WTC11 (cell line): Measurements from ENCODE around the gene TNP1. TPM values are rescaled to one million over a fixed set of nuclear protein-coding genes. Genes with fewer than 3 reads are reported as not detected.
A peak's percentile ranks its signal among the peaks of the same experiment; 100 is the strongest.

Experiments
- ATAC-seq: fragments of 200-7000 bp; cut with Tn5 transposase; 2 replicates; pipeline ENCODE4 v1.10.0; 2021; ENCODE audit warnings: mild to moderate bottlenecking, moderate library complexity
- CTCF ChIA-PET: fragments of 300-600 bp; sonication (Branson Sonifier 250); formaldehyde crosslinking; loops from one replicate; lab custom pipeline; 2021; ENCODE audit warnings: antibody characterized with exemption; lab: Charles Lee
- POLR2A ChIA-PET: fragments of 350-600 bp; sonication (Branson Sonifier 250); formaldehyde crosslinking; loops from one replicate; lab custom pipeline; 2021; ENCODE audit warnings: antibody characterized with exemption; lab: Charles Lee
- DNase-seq: peaks from one replicate; pipeline ENCODE4 v3.0.0; 2021; ENCODE audit warnings: low spot score
- H3K27ac Mint-ChIP-seq: 2 replicates; pipeline ENCODE4 v1.8.0; 2021; ENCODE audit warnings: mixed read lengths
- H3K27me3 Mint-ChIP-seq: 2 replicates; pipeline ENCODE4 v1.8.0; 2021; ENCODE audit warnings: low read depth, mild to moderate bottlenecking, moderate library complexity, mixed read lengths
- H3K36me3 Mint-ChIP-seq: 2 replicates; pipeline ENCODE4 v1.8.0; 2021; ENCODE audit warnings: mixed read lengths
- H3K4me1 Mint-ChIP-seq: 2 replicates; pipeline ENCODE4 v1.8.0; 2022; ENCODE audit warnings: mixed read lengths
- H3K4me3 Mint-ChIP-seq: 2 replicates; pipeline ENCODE4 v1.8.0; 2021; ENCODE audit warnings: mild to moderate bottlenecking, moderate library complexity, mixed read lengths
- H3K9me3 Mint-ChIP-seq: 2 replicates; pipeline ENCODE4 v1.8.0; 2021; ENCODE audit warnings: mixed read lengths
- CBFB ChIP-seq: sonication (generic); formaldehyde crosslinking; IDR thresholded peaks from 2 replicates; pipeline ENCODE4 v1.8.1; 2022; ENCODE audit warnings: mild to moderate bottlenecking, low read depth, missing genetic modification reagents
- CREB1 ChIP-seq: sonication (generic); formaldehyde crosslinking; IDR thresholded peaks from 2 replicates; pipeline ENCODE4 v1.8.0; 2023; ENCODE audit warnings: mild to moderate bottlenecking, missing genetic modification reagents
- ESRRA ChIP-seq: sonication (generic); formaldehyde crosslinking; IDR thresholded peaks from 2 replicates; pipeline ENCODE4 v1.8.1; 2022; ENCODE audit warnings: mild to moderate bottlenecking, missing genetic modification reagents, borderline replicate concordance
- FOXK1 ChIP-seq: sonication (generic); formaldehyde crosslinking; IDR thresholded peaks from 2 replicates; pipeline ENCODE4 v1.8.0; 2022; ENCODE audit warnings: mild to moderate bottlenecking, moderate library complexity, missing genetic modification reagents
- GTF2I ChIP-seq: fragments of 250-450 bp; sonication (Bioruptor Pico); conservative IDR thresholded peaks from 2 replicates; pipeline ENCODE4 v1.4.0; 2021; ENCODE audit warnings: mild to moderate bottlenecking
- JUN ChIP-seq: sonication (generic); formaldehyde crosslinking; IDR thresholded peaks from 2 replicates; pipeline ENCODE4 v1.8.0; 2023; ENCODE audit warnings: mild to moderate bottlenecking, missing genetic modification reagents
- NFATC4 ChIP-seq: fragments of 250-450 bp; sonication (Bioruptor Pico); IDR thresholded peaks from 2 replicates; pipeline ENCODE4 v1.9.0; 2021; ENCODE audit warnings: mild to moderate bottlenecking
- NFYB ChIP-seq: sonication (generic); formaldehyde crosslinking; conservative IDR thresholded peaks from 2 replicates; pipeline ENCODE4 v1.8.0; 2022; ENCODE audit warnings: low read depth, missing genetic modification reagents
- NR1H2 ChIP-seq: sonication (generic); formaldehyde crosslinking; IDR thresholded peaks from 2 replicates; pipeline ENCODE4 v1.9.0; 2021; ENCODE audit warnings: mild to moderate bottlenecking, moderate library complexity, missing genetic modification reagents
- TEAD1 ChIP-seq: sonication (generic); formaldehyde crosslinking; IDR thresholded peaks from 2 replicates; pipeline ENCODE4 v1.8.0; 2022; ENCODE audit warnings: mild to moderate bottlenecking, missing genetic modification reagents
- ZBTB21 ChIP-seq: sonication (generic); formaldehyde crosslinking; IDR thresholded peaks from 2 replicates; pipeline ENCODE4 v1.8.1; 2023; ENCODE audit warnings: mild to moderate bottlenecking, missing genetic modification reagents, borderline replicate concordance
- ZNF263 ChIP-seq: sonication (generic); formaldehyde crosslinking; IDR thresholded peaks from 2 replicates; pipeline ENCODE4 v1.8.1; 2022; ENCODE audit warnings: low read depth, mild to moderate bottlenecking, moderate library complexity, missing genetic modification reagents
- ZNF317 ChIP-seq: sonication (generic); formaldehyde crosslinking; IDR thresholded peaks from 2 replicates; pipeline ENCODE4 v1.8.1; 2023; ENCODE audit warnings: low read depth, mild to moderate bottlenecking, moderate library complexity, missing genetic modification reagents, borderline replicate concordance
- ZNF396 ChIP-seq: fragments of 250-450 bp; sonication (Bioruptor Pico); IDR thresholded peaks from 2 replicates; pipeline ENCODE4 v1.8.0; 2021; ENCODE audit warnings: mild to moderate bottlenecking, moderate library complexity, borderline replicate concordance
- ZNF423 ChIP-seq: fragments of 250-450 bp; sonication (Bioruptor Pico); IDR thresholded peaks from 2 replicates; pipeline ENCODE4 v2.1.2; 2022; ENCODE audit warnings: mild to moderate bottlenecking, moderate library complexity
- total RNA-seq: library from RNA; stranded (reverse); gene quantifications from 3 replicates; pipeline ENCODE4 v1.2.3, GENCODE V29; 2021
- TF ChIP-seq, protein P1 (sequence below): sonication (generic); formaldehyde crosslinking; IDR thresholded peaks from 2 replicates; pipeline ENCODE4 v1.8.1; 2023; ENCODE audit warnings: mild to moderate bottlenecking, moderate library complexity, missing genetic modification reagents
- TF ChIP-seq, protein P2 (sequence below): fragments of 250-450 bp; sonication (Bioruptor Pico); IDR thresholded peaks from 2 replicates; pipeline ENCODE4 v1.9.0; 2021; ENCODE audit warnings: mild to moderate bottlenecking
- TF ChIP-seq, protein P3 (sequence below): fragments of 250-450 bp; sonication (Bioruptor Pico); IDR thresholded peaks from 2 replicates; pipeline ENCODE4 v1.9.0; 2021; ENCODE audit warnings: mild to moderate bottlenecking
- TF ChIP-seq, protein P4 (sequence below): sonication (generic); formaldehyde crosslinking; IDR thresholded peaks from 2 replicates; pipeline ENCODE4 v1.8.1; 2023; ENCODE audit warnings: mild to moderate bottlenecking, missing genetic modification reagents
- TF ChIP-seq, protein P5 (sequence below): sonication (generic); formaldehyde crosslinking; IDR thresholded peaks from 2 replicates; pipeline ENCODE4 v1.8.1; 2022; ENCODE audit warnings: mild to moderate bottlenecking, missing genetic modification reagents, moderate library complexity, borderline replicate concordance
- TF ChIP-seq, protein P6 (sequence below): fragments of 250-450 bp; sonication (Bioruptor Pico); IDR thresholded peaks from 2 replicates; pipeline ENCODE4 v2.1.2; 2022; ENCODE audit warnings: mild to moderate bottlenecking, moderate library complexity
- TF ChIP-seq, protein P7 (sequence below): fragments of 250-450 bp; sonication (Bioruptor Pico); IDR thresholded peaks from 2 replicates; pipeline ENCODE4 v1.9.0; 2021; ENCODE audit warnings: moderate library complexity, mild to moderate bottlenecking, inconsistent platforms, borderline replicate concordance

Gene TNP1
- total RNA-seq, 1 experiment from 2014 or later: not detected

DNA sequence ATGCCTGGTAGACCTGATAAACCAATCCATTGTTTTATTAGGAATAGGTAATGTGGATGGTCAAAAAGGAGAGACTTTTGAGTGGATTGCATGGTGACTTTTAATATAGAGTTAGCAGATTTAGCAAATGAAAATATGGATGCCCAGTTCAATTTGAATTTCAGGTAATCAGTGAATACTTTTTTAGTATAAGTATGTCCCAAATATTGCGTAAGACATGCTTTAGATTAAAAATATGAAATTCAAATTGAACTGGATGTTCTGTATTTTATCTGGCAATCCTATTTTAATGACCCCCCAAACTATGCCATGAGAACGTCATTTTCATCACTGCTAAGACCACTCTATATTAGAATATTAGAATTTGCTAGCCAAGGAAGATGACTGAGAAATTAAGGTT, 30.3 kb upstream of the TNP1 start:
- Mint-ChIP-seq H3K4me3 (no peak overlapping the region), H3K9me3 (peaks cover 29% of the 10 kb centered on the region)
- CTCF ChIA-PET: interaction anchor here (1.1 kb wide), 1 partner anchor 194 kb away, joined by 3 read pairs; no protein-coding TSS in a partner anchor

DNA sequence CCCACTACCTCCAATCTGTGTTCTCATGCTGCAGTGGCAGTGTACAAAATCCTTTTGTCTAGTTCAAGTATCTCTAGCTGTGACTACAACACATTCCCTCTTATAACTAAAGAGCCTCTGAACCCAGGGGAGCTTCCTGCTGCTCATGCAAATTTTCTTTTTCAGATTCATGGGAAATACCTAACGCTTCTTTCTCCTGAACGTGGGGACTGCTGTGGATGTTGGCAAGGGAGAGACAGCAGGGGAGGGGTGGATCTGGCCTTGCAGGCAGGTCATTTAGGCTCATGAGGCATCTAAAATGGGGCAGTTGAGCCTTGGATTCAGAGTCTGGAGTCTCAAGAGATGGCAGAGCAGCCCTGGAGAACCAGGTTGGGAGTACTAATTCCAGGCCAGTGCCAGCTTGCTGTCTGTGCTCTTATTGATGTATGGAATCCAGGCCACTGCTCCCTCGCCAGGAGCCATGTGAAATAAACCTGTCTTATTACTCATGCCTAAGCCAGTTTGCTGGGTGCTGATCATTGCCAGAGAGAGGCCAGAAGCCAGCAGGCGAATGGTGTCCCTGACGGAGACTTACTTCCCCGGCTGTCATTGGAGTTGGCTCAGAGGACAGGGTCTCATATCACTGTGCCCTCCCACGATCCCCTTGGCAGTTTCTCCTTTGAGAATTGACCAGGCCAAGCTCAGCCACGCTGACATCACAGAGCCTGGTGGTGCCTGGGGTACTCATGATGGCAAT, 29.2 kb upstream of the TNP1 start:
- Mint-ChIP-seq H3K4me1 (peaks cover 10% of the 10 kb centered on the region), H3K4me3 (no peak overlapping the region), H3K36me3 (no peaks in the 10 kb centered on the region), H3K27me3 (no peaks in the 10 kb centered on the region; the same call in 1 of the 2 replicates), H3K9me3 (peaks cover 29% of the 10 kb centered on the region)
- POLR2A ChIA-PET: no interaction called here
- CTCF ChIA-PET: no interaction called here
- DNase-seq: no peak
- peak; percentile 69 for ATAC-seq
- TF ChIP-seq, protein P1, sequence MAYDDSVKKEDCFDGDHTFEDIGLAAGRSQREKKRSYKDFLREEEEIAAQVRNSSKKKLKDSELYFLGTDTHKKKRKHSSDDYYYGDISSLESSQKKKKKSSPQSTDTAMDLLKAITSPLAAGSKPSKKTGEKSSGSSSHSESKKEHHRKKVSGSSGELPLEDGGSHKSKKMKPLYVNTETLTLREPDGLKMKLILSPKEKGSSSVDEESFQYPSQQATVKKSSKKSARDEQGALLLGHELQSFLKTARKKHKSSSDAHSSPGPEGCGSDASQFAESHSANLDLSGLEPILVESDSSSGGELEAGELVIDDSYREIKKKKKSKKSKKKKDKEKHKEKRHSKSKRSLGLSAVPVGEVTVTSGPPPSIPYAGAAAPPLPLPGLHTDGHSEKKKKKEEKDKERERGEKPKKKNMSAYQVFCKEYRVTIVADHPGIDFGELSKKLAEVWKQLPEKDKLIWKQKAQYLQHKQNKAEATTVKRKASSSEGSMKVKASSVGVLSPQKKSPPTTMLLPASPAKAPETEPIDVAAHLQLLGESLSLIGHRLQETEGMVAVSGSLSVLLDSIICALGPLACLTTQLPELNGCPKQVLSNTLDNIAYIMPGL (CRISPR knock-in tag): no peak
- TF ChIP-seq, protein P2, sequence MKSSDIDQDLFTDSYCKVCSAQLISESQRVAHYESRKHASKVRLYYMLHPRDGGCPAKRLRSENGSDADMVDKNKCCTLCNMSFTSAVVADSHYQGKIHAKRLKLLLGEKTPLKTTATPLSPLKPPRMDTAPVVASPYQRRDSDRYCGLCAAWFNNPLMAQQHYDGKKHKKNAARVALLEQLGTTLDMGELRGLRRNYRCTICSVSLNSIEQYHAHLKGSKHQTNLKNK: no peak
- no peak for TF ChIP-seq NFYB (CRISPR knock-in tag)
- no peak for TF ChIP-seq ZNF396 (CRISPR knock-in tag)
- TF ChIP-seq ZNF423 (CRISPR knock-in tag): peak; percentile 68
- TF ChIP-seq, all 79 proteins: peak for 1
- no peak overlapping the region for H3K27ac Mint-ChIP-seq

More for the DNA sequence above, 30.3 kb upstream of the TNP1 start:
- Mint-ChIP-seq H3K27me3 (no peaks in the 10 kb centered on the region; the same call in 1 of the 2 replicates), H3K4me1 (peaks cover 10% of the 10 kb centered on the region), H3K36me3 (no peaks in the 10 kb centered on the region), H3K27ac (no peak overlapping the region)
- POLR2A ChIA-PET: no interaction called here
- TF ChIP-seq NFATC4 (CRISPR knock-in tag) (no peak), CREB1 (no peak)
- TF ChIP-seq, protein P3, sequence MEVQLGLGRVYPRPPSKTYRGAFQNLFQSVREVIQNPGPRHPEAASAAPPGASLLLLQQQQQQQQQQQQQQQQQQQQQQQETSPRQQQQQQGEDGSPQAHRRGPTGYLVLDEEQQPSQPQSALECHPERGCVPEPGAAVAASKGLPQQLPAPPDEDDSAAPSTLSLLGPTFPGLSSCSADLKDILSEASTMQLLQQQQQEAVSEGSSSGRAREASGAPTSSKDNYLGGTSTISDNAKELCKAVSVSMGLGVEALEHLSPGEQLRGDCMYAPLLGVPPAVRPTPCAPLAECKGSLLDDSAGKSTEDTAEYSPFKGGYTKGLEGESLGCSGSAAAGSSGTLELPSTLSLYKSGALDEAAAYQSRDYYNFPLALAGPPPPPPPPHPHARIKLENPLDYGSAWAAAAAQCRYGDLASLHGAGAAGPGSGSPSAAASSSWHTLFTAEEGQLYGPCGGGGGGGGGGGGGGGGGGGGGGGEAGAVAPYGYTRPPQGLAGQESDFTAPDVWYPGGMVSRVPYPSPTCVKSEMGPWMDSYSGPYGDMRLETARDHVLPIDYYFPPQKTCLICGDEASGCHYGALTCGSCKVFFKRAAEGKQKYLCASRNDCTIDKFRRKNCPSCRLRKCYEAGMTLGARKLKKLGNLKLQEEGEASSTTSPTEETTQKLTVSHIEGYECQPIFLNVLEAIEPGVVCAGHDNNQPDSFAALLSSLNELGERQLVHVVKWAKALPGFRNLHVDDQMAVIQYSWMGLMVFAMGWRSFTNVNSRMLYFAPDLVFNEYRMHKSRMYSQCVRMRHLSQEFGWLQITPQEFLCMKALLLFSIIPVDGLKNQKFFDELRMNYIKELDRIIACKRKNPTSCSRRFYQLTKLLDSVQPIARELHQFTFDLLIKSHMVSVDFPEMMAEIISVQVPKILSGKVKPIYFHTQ (CRISPR knock-in tag): no peak
- ATAC-seq (no peak), DNase-seq (no peak)

DNA sequence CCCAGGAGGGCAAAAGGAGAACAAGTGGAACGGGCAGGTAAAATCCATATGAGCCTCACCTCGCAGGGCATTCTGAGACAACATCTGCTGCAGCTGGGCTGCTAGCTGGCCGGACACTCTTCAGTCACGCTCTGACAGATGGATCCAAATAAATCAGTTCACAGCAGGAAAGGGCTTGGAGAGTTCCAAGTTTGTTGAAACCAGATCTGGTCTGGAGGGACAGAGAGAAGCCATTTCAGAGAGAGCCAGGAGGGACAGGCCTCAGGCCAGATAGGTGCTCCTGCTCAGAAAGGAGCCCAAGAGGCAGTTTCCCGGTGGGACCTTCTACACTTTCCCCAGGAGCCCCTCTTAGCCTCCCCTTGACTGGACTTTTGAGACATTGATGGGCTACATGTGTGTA, 28.2 kb upstream of the TNP1 start:
- ATAC-seq: no peak
- DNase-seq: no peak
- ChIA-PET CTCF (no interaction called here), POLR2A (no interaction called here)
- Mint-ChIP-seq H3K9me3 (peaks cover 29% of the 10 kb centered on the region), H3K4me1 (peaks cover 10% of the 10 kb centered on the region), H3K36me3 (no peaks in the 10 kb centered on the region), H3K27ac (no peak overlapping the region), H3K27me3 (no peaks in the 10 kb centered on the region; the same call in 1 of the 2 replicates), H3K4me3 (no peak overlapping the region)
- TF ChIP-seq, protein P4, sequence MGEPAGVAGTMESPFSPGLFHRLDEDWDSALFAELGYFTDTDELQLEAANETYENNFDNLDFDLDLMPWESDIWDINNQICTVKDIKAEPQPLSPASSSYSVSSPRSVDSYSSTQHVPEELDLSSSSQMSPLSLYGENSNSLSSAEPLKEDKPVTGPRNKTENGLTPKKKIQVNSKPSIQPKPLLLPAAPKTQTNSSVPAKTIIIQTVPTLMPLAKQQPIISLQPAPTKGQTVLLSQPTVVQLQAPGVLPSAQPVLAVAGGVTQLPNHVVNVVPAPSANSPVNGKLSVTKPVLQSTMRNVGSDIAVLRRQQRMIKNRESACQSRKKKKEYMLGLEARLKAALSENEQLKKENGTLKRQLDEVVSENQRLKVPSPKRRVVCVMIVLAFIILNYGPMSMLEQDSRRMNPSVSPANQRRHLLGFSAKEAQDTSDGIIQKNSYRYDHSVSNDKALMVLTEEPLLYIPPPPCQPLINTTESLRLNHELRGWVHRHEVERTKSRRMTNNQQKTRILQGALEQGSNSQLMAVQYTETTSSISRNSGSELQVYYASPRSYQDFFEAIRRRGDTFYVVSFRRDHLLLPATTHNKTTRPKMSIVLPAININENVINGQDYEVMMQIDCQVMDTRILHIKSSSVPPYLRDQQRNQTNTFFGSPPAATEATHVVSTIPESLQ: no peak
- TF ChIP-seq ESRRA (CRISPR knock-in tag) (no peak), TEAD1 (no peak), CBFB (CRISPR knock-in tag) (no peak), FOXK1 (CRISPR knock-in tag) (no peak), ZNF263 (CRISPR knock-in tag) (no peak), NR1H2 (CRISPR knock-in tag) (no peak), ZBTB21 (CRISPR knock-in tag) (no peak), JUN (CRISPR knock-in tag) (no peak), GTF2I (CRISPR knock-in tag) (no peak), ZNF317 (no peak)
- TF ChIP-seq, protein P5, sequence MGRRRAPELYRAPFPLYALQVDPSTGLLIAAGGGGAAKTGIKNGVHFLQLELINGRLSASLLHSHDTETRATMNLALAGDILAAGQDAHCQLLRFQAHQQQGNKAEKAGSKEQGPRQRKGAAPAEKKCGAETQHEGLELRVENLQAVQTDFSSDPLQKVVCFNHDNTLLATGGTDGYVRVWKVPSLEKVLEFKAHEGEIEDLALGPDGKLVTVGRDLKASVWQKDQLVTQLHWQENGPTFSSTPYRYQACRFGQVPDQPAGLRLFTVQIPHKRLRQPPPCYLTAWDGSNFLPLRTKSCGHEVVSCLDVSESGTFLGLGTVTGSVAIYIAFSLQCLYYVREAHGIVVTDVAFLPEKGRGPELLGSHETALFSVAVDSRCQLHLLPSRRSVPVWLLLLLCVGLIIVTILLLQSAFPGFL (CRISPR knock-in tag): no peak
- TF ChIP-seq, protein P6, sequence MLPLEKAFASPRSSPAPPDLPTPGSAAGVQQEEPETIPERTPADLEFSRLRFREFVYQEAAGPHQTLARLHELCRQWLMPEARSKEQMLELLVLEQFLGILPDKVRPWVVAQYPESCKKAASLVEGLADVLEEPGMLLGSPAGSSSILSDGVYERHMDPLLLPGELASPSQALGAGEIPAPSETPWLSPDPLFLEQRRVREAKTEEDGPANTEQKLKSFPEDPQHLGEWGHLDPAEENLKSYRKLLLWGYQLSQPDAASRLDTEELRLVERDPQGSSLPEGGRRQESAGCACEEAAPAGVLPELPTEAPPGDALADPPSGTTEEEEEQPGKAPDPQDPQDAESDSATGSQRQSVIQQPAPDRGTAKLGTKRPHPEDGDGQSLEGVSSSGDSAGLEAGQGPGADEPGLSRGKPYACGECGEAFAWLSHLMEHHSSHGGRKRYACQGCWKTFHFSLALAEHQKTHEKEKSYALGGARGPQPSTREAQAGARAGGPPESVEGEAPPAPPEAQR (CRISPR knock-in tag): no peak
- TF ChIP-seq, protein P7, sequence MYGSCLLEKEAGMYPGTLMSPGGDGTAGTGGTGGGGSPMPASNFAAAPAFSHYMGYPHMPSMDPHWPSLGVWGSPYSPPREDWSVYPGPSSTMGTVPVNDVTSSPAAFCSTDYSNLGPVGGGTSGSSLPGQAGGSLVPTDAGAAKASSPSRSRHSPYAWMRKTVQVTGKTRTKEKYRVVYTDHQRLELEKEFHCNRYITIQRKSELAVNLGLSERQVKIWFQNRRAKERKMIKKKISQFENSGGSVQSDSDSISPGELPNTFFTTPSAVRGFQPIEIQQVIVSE (CRISPR knock-in tag): no peak
